NCI-H510A (cell line): ENCODE data around the gene CLPSL2.
"Not testable (repeated sequence)": the region's sequence is repeated elsewhere in the genome, so short reads cannot be mapped to it uniquely, and the experiment has no call there.

Experiments
- DNase-seq: peaks from one replicate; lab custom pipeline; 2025; lab: John Stamatoyannopoulos, UW

The CLPSL2 gene, protein sequence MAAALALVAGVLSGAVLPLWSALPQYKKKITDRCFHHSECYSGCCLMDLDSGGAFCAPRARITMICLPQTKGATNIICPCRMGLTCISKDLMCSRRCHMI

DNA sequence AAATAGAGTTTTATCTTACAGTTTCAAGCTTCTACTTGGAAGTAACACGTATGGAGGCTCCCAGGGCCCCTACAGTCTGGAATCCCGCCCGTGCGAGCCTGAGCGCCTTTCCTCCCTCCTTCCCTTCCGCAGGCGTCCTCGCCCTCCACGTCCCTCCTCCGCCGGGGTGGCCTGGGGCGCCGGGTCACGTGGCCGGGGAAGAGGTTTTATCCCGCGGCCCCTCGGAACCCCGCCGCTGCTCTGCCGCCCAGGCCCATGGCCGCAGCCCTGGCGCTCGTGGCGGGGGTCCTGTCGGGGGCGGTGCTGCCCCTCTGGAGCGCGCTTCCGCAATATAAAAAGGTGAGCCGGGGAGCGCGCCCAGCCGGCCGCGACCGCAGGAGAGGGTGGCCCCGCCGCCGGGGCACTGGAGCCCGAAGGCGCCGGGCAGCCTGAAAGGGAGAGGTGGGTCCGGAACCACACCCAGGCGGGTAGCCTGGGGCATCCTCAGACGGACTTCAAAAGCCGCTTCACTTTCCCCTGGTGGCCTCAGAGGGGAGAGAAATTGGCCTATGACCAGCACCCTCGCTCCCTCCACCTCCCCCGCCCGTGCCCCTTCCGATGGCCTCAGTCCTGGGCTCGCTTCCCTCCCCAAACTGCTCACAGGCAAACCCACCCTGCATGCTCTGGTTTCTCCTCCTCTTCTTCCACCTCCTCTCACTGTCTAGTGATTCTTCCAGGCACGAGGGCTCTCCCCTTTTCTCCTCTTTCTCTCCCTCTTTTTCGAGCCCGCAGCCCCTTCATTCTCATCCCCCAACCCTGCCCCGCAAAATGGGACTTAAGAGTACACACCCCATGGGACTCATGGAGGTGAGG lies at the start of gene CLPSL2:
TSS of gene CLPSL2 (plus strand) at position 235 of the 852 bp plus-strand sequence. CDS start at position 256, 21 bp downstream.
- peak; percentile 51 for DNase-seq

DNA sequence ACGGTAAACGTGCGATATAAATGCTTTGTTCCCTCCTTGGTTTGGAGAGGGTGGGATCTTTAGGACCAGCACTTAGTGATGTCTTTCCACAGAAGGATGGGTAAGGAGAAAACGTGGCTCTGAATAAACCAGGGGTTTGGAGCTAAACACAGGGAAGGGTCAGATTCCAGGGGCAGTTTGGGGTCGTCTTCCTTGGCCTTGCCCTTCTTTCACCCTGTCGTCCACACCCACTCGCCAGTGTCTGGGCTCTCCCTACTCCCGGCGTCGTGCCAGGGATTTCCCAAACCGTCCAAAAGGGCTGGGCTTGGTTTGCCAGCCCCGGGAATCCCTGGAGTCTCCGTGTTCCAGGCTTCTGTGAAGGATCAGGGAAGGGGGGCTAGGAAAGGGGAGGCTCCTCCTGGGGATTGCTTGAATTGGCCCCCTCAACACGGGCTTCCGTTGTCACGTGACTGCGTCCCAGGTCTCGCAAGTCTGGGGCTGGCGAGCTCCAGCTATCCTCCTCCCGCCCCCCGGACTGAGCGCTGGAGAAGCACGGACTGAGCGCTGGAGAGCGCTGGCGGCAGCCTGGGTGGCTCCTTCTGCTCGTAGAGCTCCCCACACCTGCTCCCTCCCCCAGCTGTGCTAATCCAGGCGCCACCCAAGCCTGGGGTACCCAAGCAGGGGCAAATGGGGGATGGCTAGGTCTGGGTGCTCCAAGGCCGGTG lies 49.0 kb upstream of the CLPSL2 start:
- DNase-seq = peak; percentile 80

DNA sequence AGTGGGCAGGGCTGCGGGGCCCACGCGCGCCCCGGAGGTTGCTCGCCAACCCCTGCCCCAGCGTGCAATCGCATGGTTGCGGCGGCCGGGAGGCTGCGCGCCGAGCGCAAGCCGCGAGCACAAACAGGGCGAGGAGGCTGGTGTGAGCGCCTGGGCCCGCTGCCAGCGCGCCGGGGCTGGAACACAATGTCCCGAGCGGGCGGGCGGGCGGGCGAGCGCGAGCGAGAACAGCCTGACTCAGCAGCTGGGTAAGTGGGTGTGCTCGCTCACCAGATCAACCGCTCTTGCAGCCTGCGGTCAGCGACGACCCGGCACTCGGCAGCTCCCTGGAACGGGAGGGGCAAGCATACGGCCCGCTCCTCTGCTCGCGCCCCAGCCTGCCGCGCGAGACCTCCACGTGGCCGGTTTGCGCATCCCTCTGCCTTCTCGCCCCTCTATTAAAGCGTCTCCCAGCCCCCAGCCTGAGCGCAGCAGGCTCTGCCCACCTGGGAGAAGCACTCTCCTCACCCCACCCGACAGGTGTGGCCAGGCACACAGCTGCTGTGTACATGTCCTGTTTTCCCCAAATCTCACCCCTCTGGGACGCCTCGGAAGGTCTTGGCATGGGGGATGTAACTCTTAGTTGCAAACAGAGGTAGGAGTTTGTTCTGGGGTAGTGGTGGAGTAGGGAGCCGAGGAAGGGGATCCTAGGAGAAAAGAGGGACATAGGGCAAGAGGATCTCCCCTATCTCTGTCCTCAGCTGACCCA lies 48.3 kb upstream of the CLPSL2 start:
- peak; percentile 88 for DNase-seq

DNA sequence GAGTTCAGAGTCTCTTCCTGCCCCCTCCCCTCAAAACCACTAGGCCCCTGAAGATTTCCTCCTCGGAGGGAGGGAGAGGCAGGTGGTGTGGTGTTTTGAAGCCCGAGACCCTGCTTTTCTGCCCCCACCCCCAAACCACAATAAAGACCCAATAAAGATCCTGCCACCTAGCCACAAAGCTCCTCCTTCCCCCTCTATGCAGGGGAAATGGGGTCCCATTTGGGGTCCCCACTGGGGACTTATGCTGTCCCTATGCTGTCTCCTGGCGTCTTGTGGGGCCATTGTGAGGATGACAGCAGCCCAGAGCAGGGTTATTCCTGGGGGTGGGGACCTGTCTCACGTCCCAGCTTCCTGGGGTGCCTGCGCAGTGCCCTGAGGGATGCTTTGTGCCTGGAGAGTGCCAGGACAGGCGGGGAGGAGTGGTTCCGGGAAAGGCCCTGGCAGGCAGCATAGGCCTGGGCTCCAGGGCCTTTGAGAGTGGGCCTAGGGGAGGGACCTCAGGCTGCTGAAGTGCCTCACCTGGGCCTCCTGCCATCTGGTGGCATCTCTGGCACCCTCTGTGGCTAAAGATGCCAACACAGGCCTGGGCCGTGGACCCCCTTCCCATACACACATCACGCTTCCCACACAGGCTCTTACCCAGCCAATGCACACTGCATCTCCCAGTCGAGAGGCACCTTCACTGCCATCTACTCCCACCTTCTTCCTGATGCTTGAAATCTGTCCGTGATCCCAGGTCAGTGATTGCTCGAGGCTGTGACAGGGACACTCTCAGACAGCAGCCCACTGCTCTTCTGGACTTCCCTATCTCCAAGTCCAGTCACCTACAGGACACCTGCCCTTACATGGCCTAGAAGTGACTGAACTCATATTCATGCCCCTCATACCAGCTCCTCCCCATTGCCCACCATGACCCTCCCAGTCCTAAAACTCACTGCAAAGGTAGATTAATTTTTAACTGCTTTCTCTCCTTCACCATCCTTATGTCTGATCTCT lies 47.4 kb upstream of the CLPSL2 start:
- DNase-seq = peak; percentile 55

DNA sequence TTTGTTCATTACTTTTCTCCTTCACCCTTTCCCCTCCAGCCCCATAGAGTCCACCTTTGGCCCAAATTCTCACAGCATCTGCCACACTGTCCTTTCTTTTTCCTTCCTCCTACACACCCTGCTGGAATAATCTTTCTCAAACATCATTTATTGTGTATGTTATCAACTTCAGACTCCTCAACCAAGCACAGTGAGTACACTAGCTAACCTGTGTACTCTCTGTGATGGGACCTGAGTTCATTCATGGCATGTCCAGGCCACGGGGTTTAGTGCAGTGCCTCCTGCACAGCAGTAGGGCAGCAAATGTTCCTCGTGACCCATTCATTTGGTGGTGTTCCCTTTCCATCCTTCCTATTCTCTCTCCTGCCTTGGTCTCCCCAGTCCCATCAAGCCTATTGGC lies 46.7 kb upstream of the CLPSL2 start:
- DNase-seq = no peak

DNA sequence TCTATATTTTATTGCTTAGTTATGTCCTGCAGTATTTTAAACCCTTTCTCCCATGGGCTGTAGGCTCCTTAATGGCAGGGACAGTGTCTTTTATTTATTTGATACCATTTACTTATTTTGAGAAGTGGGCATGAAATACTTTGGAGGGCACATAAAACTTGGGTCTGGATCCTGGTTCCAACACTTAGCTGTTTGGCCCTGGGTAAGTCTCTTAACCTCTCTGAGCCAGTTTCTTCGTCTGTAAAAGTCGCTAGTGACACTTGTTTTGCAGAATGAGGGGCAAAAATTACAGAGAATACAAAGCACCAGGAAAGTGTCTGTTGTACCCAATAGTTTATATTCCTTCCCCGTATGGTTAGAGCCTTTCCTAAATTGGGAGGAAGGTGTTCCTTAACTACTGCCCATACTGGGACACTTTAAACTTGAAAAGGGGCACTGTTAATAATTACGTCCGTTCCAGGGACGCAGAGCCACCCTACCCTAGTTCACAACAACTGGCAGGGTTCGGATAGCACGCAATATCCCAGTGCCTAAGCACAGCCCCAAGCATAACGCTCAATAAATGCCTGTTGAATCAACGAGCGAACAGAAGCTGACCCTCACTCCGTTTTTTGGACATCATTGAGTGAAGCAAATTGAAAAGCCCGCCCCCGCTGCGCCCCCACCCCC lies 45.5 kb upstream of the CLPSL2 start:
- no peak for DNase-seq

DNA sequence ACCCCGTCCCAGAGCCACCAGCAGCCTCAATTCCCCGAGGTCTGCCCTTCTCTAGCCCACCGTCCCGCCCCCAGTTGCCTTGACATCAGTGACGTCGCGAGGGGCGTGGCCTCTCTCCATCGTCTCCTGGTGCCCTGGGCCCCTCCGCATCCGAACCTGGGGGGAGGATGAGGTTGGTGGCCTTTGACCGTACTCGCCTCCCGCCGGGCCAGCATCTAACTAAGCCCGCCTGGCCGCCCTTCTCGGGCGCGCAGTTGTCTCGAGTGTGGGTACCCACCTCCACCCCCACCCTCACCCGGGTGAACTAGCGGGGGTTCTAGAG lies 45.0 kb upstream of the CLPSL2 start:
- peak; percentile 92 for DNase-seq

DNA sequence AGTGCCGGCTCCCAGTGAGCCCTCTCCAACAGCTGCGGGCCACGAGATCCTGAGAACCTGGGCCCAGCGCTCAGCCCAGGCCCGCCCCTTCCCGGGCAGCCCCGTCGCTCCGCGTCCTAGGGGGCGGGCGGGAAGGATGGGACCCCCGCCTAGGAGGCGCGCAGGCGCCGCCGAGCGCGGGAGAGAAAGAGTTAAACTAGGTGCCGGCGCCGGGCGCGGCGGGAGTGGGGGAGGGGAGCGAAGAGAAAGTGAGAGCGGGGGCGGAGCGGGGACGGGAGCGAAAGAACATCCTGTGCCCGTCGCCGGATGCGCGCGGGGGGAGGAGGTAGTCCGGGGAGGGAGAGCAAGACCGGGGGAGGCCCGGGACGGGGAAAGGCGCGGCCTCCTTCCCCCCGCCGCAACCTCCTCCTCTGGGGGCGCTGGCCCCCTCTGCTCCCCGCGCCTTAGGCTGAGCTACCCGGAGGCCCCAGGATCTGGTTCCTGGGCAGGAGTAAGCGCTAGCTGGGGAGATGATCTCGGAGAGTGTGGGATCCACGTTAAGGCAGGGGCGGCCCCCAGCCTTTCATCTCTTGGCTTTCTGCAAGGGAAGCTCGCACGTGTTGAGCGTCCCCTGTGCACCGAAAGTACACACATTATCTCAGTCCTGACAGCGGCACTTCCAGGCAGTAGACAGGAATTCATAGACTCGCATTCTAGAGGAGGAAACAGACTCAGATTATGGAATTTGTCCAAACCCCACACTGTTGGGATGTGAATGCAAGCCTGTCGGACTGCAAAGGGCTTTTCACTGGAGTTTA lies 44.5 kb upstream of the CLPSL2 start:
- DNase-seq = peak; percentile 96

DNA sequence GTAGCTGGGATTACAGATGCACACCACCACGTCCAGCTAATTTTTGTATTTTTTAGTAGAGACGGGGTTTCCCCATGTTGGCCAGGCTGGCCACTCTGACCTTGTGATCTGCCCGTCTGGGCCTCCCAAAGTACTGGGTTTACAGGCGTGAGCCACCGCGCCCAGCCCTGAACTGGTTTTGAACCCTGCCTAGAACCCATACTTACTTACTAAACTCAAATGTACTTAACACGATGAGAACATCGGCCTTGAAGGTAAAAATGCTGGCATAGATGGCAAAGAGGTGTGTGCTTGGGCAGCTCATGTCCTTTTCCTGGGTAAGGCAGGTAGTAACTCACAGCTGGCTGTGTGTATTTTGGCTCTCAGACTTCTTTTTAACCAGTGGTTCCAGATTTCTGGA lies 42.8 kb upstream of the CLPSL2 start:
- no peak for DNase-seq

DNA sequence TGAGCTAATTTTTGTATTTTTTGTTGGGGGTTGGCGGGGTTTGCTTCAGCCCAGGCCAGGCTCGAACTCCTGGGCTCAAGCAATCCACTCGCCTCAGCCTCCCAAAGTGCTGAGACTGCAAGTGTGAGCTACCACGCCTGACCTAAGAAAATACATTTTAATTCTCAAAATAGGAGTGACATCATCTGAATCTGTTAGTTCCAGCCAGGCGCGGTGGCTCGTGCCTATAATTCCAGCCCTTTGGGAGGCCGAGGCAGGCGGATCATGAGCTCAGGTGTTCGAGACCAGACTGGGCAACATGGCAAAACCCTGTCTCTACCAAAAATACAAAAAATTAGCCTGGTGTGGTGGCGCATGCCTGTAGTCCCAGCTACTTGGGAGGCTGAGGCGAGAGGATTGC lies 42.1 kb upstream of the CLPSL2 start:
- not testable (repeated sequence) for DNase-seq

DNA sequence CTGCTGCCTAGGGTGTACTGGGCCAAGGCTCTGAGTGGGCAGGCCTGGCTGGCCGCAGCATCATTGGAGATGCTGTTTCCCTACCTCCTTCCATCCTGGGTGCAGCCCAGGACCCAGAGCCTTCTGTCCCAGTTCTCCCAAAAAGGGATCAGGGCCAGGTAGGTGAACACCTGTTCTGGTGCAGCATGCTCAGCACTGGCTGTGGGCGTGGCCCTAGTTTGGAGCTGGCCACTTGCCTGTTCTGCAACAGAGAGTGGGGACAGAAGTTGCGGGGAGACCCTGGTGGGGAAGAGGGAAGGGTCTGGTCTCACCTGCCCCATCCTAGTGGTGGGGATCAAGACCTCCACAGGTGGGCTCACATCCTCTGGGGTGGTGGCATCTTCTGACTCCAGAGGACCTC lies 40.9 kb upstream of the CLPSL2 start:
- no peak for DNase-seq

DNA sequence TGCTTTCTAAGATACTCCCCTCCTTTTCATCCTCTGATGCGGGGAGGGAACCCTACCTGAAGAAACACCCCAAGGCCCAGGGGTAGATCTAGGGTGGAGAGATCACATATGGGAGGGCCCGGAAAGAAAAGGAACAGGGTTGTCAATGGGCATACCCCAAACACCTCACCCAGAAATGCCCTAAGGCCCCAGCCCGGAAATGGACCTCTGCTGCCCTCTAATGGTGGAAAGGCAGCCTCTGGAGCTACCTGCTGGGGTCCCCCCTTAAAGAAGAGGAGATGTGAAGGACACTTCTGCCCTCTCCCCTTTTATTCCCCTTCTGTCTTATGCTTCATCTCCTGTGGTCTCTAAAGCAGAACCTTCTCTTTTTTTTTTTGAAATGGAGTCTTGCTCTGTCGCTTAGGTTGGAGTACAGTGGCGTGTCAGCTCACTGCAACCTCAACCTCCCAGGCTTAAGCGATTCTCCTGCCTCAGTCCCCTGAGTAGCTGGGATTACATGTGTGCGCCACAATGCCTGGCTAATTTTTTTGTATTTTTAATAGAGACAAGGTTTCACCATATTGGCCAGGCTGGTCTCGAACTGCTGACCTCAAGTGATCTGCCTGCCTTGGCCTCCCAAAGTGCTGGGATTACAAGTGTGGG lies 40.0 kb upstream of the CLPSL2 start:
- no peak for DNase-seq

DNA sequence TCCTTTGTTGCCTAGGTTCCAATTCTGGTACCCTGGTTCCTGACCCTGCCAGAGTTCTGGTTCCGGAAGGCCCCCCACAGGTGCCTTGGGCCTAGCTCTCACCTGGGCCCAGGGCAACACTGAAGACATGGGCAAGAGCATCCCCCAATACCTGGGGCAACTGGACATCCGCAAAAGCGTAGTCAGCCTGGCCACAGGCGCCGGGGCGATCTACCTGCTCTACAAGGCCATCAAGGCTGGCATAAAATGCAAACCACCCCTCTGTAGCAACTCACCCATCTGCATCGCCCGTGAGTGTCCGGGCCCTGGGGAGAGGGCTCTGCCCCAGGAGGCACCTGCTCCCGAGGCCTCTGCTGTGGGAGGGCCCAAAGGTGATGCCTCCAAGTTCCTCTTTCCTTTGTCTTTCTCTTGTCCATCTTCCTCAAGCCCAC lies 39.4 kb upstream of the CLPSL2 start, which contains the start of gene ARMC12:
TSS of gene ARMC12 (plus strand) at position 51 of the 431 bp plus-strand sequence. CDS start at position 128, 77 bp downstream.
- no peak for DNase-seq

DNA sequence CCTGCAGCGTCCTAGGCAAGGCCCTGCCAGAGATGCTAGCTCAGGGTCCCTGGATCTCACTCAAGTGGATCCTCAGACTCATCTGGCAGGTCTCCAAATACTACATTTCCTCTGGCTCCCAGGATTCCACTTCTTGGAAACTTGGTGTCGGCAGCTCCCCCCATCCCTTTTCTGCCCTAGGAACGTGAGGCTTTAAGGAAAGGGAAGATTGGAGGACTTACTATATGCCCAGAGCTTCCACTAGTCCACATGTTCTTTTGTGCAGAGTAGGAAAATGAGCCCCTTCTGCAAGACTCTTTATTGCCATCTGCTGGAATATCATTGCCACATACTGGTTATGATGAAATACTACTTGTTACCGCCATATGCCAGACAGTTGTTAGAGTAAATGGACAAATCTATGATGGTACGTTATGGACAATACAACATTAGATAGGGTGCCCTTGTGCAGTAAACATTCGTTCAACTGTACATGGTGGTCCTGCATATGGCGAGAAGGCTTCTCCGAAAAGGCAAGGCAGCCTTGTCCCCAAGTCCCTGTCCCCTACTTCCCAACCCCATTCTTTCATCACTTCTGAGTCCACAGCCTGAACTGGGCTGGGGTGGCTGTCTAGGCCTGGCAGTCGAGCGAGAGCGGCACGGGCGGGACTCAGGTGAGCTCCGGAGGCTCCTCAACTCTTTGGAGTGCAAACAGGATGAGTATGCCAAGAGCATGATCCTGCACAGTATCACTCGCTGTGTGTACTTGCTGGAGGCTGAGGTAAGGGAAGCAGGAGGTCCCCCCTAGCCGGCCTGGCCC lies 38.8 kb upstream of the CLPSL2 start:
- peak; percentile 58 for DNase-seq

DNA sequence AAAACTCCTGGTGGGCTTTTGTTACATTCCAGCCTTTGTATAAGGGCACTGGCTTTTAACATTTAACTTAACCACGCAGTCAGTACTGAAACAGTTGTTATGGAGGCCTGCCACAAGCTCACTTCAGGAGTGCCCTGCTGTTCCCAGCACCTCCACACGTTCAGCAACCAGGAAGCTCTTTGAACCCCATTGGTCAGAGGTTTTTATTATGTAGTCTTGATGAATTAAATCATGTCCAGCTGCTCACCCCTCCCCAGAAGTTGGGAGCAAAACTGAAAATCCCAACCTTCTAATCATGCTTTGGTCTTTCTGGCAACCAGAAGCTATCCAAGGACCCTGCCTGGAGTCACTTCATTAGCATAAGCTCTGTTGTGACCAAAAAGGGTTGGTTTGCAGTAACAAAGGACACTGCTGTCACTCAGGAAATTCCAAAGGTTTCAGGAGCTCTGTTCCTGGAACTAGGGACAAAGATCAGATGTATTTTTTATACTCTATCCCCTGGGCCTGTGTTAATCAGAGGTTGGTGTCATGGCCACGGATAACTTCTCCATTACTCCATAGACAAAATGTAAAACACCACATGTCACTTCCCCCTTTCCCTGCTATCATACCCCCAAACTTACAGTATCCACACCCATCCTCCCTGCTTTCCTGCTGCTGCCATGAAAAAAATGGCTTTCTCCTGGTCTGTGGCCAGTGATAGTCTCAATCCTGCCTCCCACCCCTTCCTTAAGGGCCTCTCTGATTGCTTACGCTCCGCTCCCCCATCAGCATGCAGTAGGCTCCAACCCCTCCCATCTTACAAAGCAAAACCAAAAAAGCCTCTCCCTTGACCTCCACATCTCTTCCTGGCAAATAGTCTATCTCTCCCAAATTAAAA lies 36.5 kb upstream of the CLPSL2 start:
- no peak for DNase-seq

DNA sequence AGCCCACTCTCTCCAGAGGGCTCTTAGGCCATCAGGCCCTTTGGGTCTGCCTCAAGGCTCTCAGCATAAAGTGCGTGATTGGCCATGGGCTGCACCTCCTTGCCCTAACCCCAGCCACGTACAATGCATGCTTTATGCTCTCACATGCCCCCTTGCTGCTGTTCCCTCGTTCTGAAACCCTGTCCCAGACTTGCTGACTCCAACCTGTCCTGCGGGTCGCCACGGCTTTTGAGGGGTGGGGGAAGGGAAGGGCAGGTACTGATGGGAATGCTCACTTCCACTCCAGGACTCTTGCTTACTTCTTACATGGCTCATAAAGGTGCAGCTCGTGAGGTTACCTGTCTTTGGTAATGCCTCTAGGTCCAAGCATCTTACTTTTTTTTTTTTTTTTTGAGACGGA lies 33.6 kb upstream of the CLPSL2 start:
- DNase-seq = no peak

DNA sequence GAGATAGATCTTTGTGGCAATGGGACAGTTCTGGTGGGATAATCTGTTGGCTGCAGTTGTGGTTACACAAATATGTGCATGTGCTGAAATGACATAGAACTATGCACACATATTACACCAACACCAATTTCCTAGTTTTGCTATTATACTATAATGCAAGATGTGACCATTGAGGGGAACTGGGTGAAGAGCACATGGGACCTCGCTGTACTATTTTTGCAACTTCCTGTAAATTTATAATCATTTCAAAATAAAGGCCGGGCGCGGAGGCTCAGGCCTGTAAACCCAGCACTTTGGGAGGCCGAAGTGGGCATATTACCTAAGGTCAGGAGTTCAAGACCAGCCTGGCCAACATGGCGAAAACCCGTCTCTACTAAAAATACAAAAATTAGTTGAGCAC lies 30.9 kb upstream of the CLPSL2 start:
- DNase-seq = no peak
